GM12872 (cell line): ENCODE data around the gene KCTD17.

ENCODE experiments used
- TF ChIP-seq, protein P1 (sequence below): IDR thresholded peaks from 3 replicates; pipeline ENCODE4 v1.5.1; 2011; ENCODE audit warnings: low read depth, mild to moderate bottlenecking, low read length, moderate library complexity; ENCODE audit not compliant: insufficient read depth

Gene KCTD17

DNA sequence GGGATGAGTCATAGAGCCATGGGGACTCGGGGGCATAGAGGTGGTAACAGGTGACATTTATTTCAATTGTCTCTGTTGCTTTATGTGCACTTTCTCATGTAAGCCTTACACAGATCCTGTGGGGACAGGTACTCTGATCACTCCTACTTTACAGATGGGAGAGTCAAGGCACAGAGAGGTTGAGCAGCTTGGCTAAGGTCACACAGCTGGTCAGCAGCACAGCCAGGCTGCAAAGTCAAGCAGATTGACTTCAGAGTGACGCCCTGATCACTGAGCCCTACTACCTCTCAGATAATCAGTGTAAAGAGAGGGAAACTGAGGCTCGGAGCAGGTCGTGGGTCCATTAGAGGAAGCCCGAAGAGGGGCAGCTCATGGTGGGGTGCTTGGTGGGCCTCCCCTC is 54.4 kb downstream of the KCTD17 start:
- TF ChIP-seq, protein P1, sequence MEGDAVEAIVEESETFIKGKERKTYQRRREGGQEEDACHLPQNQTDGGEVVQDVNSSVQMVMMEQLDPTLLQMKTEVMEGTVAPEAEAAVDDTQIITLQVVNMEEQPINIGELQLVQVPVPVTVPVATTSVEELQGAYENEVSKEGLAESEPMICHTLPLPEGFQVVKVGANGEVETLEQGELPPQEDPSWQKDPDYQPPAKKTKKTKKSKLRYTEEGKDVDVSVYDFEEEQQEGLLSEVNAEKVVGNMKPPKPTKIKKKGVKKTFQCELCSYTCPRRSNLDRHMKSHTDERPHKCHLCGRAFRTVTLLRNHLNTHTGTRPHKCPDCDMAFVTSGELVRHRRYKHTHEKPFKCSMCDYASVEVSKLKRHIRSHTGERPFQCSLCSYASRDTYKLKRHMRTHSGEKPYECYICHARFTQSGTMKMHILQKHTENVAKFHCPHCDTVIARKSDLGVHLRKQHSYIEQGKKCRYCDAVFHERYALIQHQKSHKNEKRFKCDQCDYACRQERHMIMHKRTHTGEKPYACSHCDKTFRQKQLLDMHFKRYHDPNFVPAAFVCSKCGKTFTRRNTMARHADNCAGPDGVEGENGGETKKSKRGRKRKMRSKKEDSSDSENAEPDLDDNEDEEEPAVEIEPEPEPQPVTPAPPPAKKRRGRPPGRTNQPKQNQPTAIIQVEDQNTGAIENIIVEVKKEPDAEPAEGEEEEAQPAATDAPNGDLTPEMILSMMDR: no peak

DNA sequence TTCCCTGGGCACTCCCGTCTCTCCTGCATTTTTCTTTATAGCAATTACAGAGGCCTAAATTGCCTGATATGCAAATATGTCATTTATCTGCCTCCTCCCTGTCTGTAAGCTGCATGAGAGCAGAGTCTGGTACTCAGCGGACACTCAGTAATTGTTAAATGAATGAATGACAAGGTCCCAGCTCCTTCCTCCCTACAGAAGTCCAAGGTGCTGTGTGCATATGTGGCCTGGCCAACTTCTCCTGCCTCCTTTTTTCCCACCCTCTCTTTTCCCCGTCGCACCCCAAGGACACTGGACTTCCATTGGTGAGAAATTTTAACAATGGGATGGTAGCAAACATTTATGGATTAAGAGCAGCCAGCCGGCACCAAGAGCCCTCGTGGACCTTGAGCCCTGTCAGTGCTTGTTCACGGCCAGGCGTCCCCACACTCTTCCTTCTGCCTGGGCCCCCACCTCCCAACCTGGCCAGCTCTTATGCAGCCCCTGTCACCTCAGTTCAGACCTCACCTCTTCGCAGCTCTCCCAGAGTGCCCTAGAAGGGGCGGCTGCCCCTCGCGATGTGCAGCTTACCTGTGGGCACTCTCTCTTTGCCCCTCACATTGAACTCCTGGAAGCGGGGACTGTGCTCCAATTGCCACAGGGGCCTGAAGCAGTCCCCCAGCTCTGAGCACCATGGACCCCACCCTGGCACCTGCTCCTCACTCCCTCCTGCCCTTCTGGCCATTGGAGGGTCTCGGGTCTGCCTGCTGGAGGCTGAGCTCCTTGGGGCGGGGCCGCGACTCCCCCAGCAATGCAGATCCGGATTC is 56.5 kb downstream of the KCTD17 start:
- TF ChIP-seq, protein P1: no peak

DNA sequence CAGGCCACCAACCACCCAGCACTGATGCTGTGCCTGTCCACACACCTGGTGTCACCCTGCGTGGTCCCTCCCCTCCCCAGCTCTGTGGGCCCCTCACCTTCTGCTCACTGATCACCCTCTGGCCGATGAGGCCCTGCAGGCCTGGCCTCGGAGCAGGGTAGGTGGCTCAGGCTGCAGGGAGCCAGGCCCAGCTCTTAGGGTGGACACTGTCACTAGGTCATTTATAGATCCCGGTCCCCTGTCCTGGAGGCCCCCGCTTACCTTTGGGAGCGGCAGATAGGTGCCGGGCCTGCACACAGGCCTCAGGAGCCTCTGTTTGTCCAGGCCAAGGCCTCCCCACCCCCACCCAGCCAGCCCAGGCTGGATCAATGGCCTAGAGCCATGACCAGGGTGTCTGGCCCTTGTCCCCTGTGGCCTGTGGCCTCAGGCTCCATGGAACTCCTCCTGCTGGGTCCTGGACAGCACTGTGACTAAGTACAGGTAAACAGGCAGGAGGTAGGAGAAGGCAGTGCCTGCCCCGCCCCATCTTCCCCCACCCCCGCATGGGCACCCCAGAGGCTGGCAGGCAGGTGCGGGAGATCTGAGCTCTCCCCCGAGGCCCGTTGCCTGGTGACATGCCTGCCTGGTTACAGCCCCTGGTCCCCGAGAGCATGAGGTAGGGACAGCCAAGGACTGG is 57.8 kb downstream of the KCTD17 start, which contains the start of gene TMPRSS6:
TMPRSS6 (minus strand) TSS at position 472 of the 676 bp plus-strand sequence. CDS start 6,296 bp downstream, outside the sequence.
- TF ChIP-seq, protein P1: no peak

DNA sequence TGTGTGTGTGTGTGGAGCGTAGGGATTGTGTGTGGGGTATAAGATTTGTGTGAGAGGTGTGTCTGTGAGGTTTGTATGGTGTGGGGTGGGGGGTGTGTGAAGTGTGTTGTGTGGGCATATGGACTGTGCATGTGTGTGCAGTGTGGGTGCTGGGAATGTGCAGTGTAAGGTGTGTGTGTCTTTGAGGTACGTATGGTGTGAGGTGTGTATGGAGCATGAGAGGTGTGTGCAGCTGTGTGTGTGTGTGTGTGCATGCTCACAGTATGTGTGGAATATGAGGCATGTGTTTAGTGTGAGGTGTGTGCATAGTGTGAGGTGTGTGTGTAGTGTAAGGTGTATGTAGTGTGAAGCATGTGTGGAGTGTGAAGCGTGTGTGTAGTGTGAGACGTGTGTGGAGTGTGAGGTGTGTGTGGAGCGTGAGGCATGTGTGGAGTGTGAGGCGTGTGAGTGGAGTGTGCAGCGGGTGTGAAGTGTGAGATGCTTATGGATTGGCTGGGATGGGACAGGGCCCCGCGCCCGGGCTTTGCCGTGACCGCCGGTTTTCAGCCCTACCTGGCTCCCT is 59.7 kb downstream of the KCTD17 start:
- TF ChIP-seq, protein P1: no peak

DNA sequence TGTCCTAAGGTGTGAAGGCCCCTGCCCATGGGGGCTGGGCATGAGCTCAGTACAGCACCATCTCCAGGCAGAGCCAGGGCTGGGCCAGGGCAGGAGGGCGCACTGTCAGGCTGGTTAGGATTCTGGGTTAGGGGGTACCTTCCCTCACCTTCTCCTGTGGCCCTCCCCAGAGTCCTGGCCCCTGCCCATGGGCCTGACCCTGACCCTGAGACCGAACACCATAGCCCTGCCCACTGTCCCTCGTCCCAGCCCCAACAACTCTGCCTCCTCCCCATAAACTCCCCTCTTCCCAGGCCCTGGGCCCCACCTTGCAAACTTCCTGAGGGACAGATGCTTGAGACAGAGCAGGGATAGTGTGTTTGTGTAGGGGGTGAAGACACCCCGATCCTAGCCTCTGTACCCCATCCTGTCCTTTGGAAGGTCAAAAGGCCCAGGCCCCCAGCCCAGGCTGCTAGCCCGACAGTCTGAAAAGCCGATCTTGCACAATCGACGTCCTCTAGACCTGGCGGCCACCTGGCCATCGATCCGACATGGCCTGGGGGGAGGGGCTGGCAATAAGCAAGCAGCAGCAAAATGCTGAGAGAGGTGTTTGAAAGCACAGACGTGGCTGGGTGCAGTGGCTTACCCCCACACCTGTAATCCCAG is 60.7 kb downstream of the KCTD17 start:
- TF ChIP-seq, protein P1: no peak
